Smooth muscle cell (in vitro differentiated cells): ENCODE results near the gene SPATA12. TPM values are rescaled to one million over a fixed set of nuclear protein-coding genes. Genes with fewer than 3 reads are reported as not detected.

Source experiments
- DNase-seq: peaks from one replicate; lab custom pipeline; 2025; ENCODE audit not compliant: unreplicated experiment; lab: John Stamatoyannopoulos, UW
- H2AFZ ChIP-seq: fragments of 200-600 bp; sonication (generic); 2 replicates; pipeline ENCODE4 v1.6.0; 2016; ENCODE audit warnings: antibody characterized with exemption, low read depth, mild to moderate bottlenecking
- H3F3A ChIP-seq: fragments of 200-600 bp; sonication (generic); 2 replicates; pipeline ENCODE4 v1.6.0; 2017; ENCODE audit warnings: antibody characterized with exemption, low read depth
- H3K27ac ChIP-seq: fragments of 200-600 bp; sonication (generic); 2 replicates; pipeline ENCODE4 v1.5.1; 2016; ENCODE audit warnings: low read depth, mild to moderate bottlenecking
- H3K27me3 ChIP-seq: fragments of 200-600 bp; sonication (generic); 2 replicates; pipeline ENCODE4 v1.6.1; 2016; ENCODE audit warnings: low read depth, mild to moderate bottlenecking
- H3K36me3 ChIP-seq: fragments of 200-600 bp; sonication (generic); 2 replicates; pipeline ENCODE4 v1.5.1; 2016; ENCODE audit warnings: low read depth
- H3K4me1 ChIP-seq: fragments of 200-600 bp; sonication (generic); 2 replicates; pipeline ENCODE4 v1.5.1; 2016; ENCODE audit warnings: low read depth
- H3K4me2 ChIP-seq: fragments of 200-600 bp; sonication (generic); 2 replicates; pipeline ENCODE4 v1.6.0; 2016; ENCODE audit warnings: mild to moderate bottlenecking
- H3K4me3 ChIP-seq: fragments of 200-600 bp; sonication (generic); 2 replicates; pipeline ENCODE4 v1.5.1; 2016; ENCODE audit warnings: mild to moderate bottlenecking
- H3K79me2 ChIP-seq: fragments of 200-600 bp; sonication (generic); 2 replicates; pipeline ENCODE4 v1.6.0; 2016; ENCODE audit warnings: low read depth, mild to moderate bottlenecking
- H3K9ac ChIP-seq: fragments of 200-600 bp; sonication (generic); 2 replicates; pipeline ENCODE4 v1.6.0; 2016; ENCODE audit warnings: low read depth
- H3K9me3 ChIP-seq: fragments of 200-600 bp; sonication (generic); replicated peaks from 2 replicates; pipeline ENCODE4 v1.5.1; 2016; ENCODE audit warnings: low read depth
- H4K20me1 ChIP-seq: fragments of 200-600 bp; sonication (generic); 2 replicates; pipeline ENCODE4 v1.6.0; 2016; ENCODE audit warnings: low read depth
- CTCF ChIP-seq: fragments of 200-600 bp; sonication (generic); IDR thresholded peaks from 2 replicates; pipeline ENCODE4 v1.5.1; 2017; ENCODE audit warnings: borderline replicate concordance, mild to moderate bottlenecking, antibody characterized with exemption; ENCODE audit not compliant: insufficient read depth, poor library complexity, severe bottlenecking
- WGBS: methylation state at CpG from one replicate; pipeline ENCODE4 v1.1.7; 2016; ENCODE audit warnings: low lambda C conversion rate; 5-methylcytosine and 5-hydroxymethylcytosine counted together
- polyA plus RNA-seq: library from polyadenylated mRNA; unstranded; fragments of >200 nt; fragmentation: Nextera tagmentation; extraction: Ambion mirVana; gene quantifications from 2 replicates; pipeline ENCODE4 v1.2.1, GENCODE V29; 2016
- total RNA-seq: library from RNA; depleted of rRNA; stranded (reverse); fragments of >200 nt; gene quantifications from 2 replicates; pipeline ENCODE4 v1.2.3, GENCODE V29; 2014

SPATA12 gene
- total and polyA plus RNA-seq, 2 experiments from 2014 or later, result not detected

GRCh38 chr3:57052662-57053061, 7.8 kb upstream of the SPATA12 start:
- Histone ChIP-seq H3K27ac (no peak overlapping the region), H3K4me1 (no peaks in the 10 kb centered on the region), H3K27me3 (no peaks in the 10 kb centered on the region), H3F3A (no peaks in the 10 kb centered on the region), H3K79me2 (no peaks in the 10 kb centered on the region), H4K20me1 (no peaks in the 10 kb centered on the region), H3K4me3 (no peak overlapping the region), H3K9me3 (no peaks in the 10 kb centered on the region), H3K9ac (no peak overlapping the region), H3K36me3 (no peaks in the 10 kb centered on the region), H2AFZ (no peak overlapping the region), H3K4me2 (no peak overlapping the region)
- DNase-seq, result no peak
- 81% methylated on average over 5 of the region's 5 CpGs for WGBS
- TF ChIP-seq CTCF, result no peak

GRCh38 chr3:57053122-57053521, 7.3 kb upstream of the SPATA12 start:
- no peaks in the 10 kb centered on the region for H3K4me1 ChIP-seq
- no peak overlapping the region for H3K27ac ChIP-seq
- no peaks in the 10 kb centered on the region for H3K79me2 ChIP-seq
- H2AFZ ChIP-seq, result no peak overlapping the region
- no peaks in the 10 kb centered on the region for H4K20me1 ChIP-seq
- WGBS, result 95% methylated on average over 6 of the region's 6 CpGs
- no peaks in the 10 kb centered on the region for H3F3A ChIP-seq
- H3K9me3 ChIP-seq, result no peaks in the 10 kb centered on the region
- H3K27me3 ChIP-seq, result no peaks in the 10 kb centered on the region
- no peak overlapping the region for H3K9ac ChIP-seq
- no peak overlapping the region for H3K4me3 ChIP-seq
- no peak for DNase-seq
- H3K4me2 ChIP-seq, result no peak overlapping the region
- no peak for TF ChIP-seq CTCF
- H3K36me3 ChIP-seq, result no peaks in the 10 kb centered on the region

- Histone ChIP-seq H3K27ac (no peak overlapping the region), H3F3A (peaks cover 9% of the 10 kb centered on the region), H3K27me3 (no peaks in the 10 kb centered on the region), H3K4me2 (no peak overlapping the region), H3K79me2 (no peaks in the 10 kb centered on the region), H3K36me3 (no peaks in the 10 kb centered on the region), H3K9me3 (no peaks in the 10 kb centered on the region), H2AFZ (no peak overlapping the region), H3K4me1 (peaks cover 12% of the 10 kb centered on the region), H3K9ac (no peak overlapping the region), H3K4me3 (no peak overlapping the region), H4K20me1 (no peaks in the 10 kb centered on the region)
- no peak for TF ChIP-seq CTCF
- 98% methylated on average over 6 of the region's 6 CpGs for WGBS
- no peak for DNase-seq
Measured at GRCh38 chr3:57057351-57057750, 3.1 kb upstream of the SPATA12 start.

GRCh38 chr3:57059411-57059810, 1.1 kb upstream of the SPATA12 start:
- no peaks in the 10 kb centered on the region for H4K20me1 ChIP-seq
- H3K27me3 ChIP-seq, result no peaks in the 10 kb centered on the region
- no peak for TF ChIP-seq CTCF
- H3K36me3 ChIP-seq, result no peaks in the 10 kb centered on the region
- peaks cover 12% of the 10 kb centered on the region for H3K4me1 ChIP-seq
- H3K79me2 ChIP-seq, result no peaks in the 10 kb centered on the region
- no peak overlapping the region for H3K27ac ChIP-seq
- no peak overlapping the region for H2AFZ ChIP-seq
- WGBS, result 45% methylated on average over 3 of the region's 3 CpGs
- peaks cover 9% of the 10 kb centered on the region for H3F3A ChIP-seq
- H3K4me3 ChIP-seq, result no peak overlapping the region
- H3K9ac ChIP-seq, result no peak overlapping the region
- DNase-seq, result no peak
- no peaks in the 10 kb centered on the region for H3K9me3 ChIP-seq
- H3K4me2 ChIP-seq, result no peak overlapping the region
